RPMI8226 (cell line): ENCODE measurements around the gene IQCF2.
"Not testable (repeated sequence)": the region's sequence is repeated elsewhere in the genome, so short reads cannot be mapped to it uniquely, and the experiment has no call there.

Experiments
- DNase-seq: peaks from one replicate; pipeline ENCODE4 v3.0.0-alpha.2; 2015

The IQCF2 gene

GRCh38 chr3:51886447-51886846, 25.0 kb downstream of the IQCF2 start:
- no peak for DNase-seq

GRCh38 chr3:51887620-51888019, 26.2 kb downstream of the IQCF2 start:
- DNase-seq = peak; percentile 17

DNA sequence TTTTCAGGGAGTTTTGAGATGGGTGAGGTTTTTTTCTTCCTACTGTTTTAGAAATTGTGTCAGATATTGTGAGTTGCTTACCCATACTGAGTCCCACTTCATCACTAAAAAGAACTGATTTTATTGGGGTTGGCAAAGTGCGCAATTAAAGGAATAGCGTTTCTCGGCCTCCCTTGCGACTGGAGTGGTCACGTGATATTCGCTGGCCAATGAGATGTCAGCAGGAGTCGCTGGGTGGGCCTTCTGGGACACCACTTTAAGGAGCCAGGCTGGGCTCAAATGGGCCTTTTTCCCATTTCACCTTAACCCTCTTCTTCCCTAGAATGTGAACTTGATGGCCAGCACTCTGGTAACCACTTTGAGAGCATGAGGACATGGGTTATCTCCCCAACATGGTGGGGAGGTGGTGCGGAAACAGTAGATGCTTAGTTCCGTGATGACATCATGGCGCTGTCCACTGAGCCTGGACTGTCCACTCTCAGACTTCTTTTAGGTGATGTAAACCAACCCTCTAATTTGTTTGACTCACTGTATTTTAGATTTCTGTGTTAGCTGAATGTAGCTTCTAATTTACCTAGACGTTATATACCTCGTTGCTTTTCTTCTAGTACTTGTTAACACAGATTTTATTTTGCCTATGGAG, 27.2 kb downstream of the IQCF2 start:
- DNase-seq = no peak

GRCh38 chr3:51891242-51892039, 30.0 kb downstream of the IQCF2 start:
- no peak for DNase-seq

GRCh38 chr3:51894391-51894790, 33.0 kb downstream of the IQCF2 start:
- no peak for DNase-seq

DNA sequence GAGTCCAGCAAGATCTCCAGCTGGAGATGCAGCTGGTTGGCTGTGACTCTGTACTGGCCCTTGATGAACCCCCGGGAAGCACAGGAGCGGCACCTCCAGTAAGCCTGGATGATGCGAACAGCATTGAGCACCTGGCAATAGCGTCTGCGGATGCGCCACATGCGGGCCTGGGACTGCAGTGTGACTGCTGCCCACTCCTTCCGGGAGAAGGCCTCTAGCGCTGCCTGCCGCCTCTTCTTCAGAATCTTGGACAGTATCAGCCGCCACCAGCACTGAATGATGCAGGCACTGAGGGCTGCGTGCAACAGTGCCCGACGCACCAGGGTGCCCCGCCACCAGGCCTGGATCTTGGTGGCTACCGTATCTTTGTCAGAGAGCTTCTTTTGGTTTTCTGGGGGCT, 33.5 kb downstream of the IQCF2 start:
- peak; percentile 11 for DNase-seq

DNA sequence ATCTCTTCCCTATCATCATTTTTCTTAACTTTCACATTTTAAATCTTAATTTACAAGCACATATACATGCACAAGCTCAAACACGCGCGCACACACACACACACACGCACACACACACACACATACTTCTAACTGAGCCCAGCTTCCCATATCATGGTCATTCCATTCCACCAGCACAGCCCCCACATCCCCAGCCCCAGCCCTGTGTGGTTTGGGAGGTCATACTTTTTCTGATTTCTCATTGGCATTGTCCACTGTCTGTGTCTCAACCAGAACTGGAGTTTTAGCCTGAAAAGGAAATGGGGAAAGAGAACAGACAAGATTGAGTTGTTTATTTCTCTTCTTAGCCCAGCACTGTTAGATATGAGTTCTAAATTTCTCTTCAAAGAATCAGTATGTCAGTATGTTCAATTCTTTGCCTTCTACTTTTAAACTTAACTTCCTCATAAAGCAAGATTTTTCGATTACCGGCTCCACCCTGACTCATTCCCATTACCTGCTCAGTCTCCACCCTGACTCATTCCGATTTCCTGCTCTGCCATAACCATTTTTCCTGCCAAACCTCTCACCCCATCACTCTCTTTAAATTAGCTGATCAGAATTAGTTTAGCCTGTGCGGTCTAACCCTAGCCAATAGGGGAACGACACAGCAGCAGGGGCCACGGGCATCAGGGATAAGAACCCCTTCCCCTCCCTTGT, 35.3 kb downstream of the IQCF2 start:
- DNase-seq = no peak

DNA sequence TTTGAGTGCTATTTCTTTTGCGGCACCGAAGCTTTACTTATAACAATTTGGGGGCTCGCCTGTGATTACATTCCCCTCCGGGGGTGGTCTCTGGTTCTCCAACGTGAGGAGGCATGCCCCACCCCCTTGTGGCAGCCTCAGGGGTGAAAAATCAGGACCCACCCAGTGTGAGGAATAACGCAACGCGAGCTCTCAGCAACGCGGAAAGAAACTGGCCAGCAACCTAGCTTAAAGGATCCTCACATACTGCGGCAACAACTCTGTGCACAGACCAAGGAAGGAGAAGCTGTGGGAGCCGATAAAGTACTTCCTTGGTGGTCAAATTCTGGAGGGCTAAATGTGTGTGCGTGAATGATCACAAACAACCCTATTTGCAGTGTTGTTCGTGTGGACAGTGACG, 36.0 kb downstream of the IQCF2 start:
- DNase-seq = no peak

DNA sequence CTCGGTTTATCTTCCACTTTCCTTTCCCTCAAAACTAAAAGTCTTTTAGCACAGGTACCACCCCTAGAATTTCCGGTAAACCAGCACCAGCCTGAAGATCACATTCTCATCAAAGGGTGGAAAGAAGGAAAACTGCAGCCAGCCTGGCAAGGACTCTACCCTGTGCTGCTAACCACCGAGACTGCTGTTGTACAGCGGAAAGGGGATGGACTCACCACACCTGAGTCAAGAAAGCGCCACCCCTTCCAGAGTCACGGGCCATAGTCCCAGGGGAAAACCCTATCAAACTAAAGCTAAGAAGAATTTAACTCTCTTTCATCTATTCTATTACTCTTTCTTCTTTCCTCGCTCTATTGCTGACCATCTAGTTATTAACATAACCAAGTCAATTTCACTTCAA, 38.6 kb downstream of the IQCF2 start:
- DNase-seq = not testable (repeated sequence)

- not testable (repeated sequence) for DNase-seq
Measured at GRCh38 chr3:51902361-51902760, 40.9 kb downstream of the IQCF2 start.

- DNase-seq = no peak
Measured at GRCh38 chr3:51904034-51904823, 42.8 kb downstream of the IQCF2 start.

DNA sequence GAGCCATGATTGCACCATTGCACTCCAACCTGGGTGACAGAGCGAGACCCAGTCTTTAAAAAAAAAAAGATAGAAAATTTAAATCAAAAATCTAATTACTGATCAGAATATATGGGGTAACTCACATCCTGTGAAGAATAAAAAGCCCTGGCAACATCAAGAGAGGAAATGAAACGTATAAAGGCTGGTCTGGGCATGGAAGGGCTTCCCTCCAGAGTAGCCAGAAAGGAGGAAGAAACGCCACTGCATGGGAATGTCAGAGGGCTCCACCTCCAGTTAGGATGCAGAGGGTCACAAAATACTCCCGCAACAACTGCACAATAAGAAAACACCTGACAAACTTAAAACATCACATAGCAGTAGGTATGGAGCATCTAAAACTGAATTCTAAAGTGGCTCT, 46.6 kb downstream of the IQCF2 start:
- no peak for DNase-seq
